ENCODE results near the gene IFI30. TPM values are rescaled to one million over a fixed set of nuclear protein-coding genes. Genes with fewer than 3 reads are reported as not detected.

The IFI30 gene
- total RNA-seq (ENCODE audit: low replicate concordance) = 6.1 and 16.7 TPM in 2 replicates

DNA sequence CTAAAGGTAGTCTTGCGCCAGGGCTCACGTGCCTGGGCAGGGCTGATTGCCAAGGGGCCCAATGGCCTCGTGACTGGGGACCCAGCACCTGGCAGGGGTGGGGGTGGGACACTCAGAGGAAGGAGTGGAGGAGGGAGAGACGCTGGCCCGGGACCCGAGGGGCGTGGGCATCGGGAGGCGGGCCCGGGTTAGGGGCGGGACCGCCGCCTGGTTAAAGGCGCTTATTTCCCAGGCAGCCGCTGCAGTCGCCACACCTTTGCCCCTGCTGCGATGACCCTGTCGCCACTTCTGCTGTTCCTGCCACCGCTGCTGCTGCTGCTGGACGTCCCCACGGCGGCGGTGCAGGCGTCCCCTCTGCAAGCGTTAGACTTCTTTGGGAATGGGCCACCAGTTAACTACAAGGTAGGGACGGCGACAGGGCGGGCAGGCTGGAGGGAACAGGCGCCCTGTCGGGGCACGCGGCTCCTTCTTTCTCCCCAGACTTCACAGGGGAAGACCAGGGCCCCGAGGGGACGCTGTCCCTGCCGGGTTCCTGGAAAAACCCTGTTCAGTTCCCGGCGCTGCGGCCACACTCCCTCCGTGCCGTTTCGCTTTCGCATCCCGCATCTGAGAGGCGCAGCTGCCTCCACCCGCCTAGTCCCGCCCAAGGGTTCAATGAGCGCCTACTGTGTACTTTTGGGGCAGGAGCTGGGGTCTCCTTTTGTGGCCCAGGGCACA, at the start of gene IFI30:
Gene IFI30, plus strand, starts transcription at position 242 of the 717 bp plus-strand sequence. Its CDS starts 29 bp downstream, at position 271.

DNA sequence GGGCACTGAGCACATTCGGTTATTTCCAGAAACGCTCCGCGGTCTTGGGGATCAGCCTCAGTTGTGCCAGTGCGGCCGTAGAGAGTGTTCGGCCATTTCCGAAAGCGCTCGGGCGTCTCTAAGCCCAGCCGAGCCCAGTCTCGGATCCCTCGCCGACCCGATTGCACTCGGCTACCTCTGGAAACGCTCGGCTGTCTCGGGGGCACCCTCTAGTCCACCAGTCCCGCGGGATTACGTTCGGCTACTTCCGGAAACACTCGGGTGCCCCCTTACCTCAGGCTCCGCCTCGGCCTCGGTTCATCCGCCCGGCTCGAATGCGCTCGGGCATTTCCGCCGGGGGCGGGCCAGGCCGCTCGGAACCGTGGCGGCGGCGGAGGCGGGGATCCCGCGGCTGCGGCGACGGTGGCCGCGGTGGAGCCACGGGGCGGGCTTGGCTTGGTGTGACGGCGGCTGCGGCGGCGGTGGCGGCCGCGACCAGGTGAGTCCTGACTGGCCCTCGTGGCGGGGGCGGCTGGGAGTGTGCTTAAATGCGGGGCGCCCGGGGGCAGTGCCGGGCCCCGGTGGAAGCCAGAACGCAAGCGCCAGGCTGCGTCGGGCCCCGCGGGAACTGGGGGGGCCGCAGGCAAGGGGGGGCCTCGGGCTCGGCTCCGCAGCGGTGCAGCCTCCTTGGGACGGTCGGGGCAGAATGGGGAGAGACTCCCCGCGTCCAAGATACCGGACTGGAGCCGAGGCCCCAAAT, 20.6 kb upstream of the IFI30 start, which contains the start of gene PIK3R2:
Gene PIK3R2, plus strand, starts transcription at position 347 of the 739 bp plus-strand sequence. CDS start 2,717 bp downstream, outside the sequence.

DNA sequence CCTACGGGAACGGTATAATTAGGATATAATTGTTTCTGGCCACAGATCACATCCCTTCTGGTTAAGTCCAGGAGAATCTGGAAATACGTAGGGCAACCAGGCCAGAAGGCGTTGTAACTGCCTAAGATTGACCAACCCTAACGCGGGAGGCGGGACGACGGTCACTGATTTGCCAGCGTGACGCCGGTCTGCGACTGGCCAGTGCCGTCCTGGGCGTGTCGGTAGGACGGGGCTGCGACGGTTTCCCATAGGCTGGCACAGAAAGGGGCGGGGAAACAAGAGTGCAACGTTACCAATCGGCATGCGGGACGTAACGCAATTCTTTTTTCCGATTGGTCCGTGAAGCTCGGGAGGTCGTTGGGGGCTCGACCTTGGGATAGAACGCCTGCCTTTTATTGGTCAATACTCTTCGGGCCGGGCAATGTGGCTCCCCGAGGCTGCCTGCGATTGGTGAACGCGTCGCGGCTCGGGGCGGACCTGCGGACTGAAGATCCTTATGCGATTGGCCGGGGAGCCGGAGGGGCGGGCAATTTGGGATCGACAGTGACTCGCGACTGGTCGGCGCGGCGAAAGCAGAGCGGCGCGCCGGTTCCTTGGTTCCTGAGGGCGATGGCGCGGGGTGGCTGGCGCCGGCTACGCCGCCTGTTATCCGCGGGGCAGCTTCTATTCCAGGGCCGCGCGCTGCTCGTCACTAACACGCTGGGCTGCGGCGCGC, 19.2 kb downstream of the IFI30 start, which contains the start of gene MPV17L2:
Gene MPV17L2, plus strand, starts transcription at position 546 of the 715 bp plus-strand sequence. Its CDS starts 64 bp downstream, at position 610.

DNA sequence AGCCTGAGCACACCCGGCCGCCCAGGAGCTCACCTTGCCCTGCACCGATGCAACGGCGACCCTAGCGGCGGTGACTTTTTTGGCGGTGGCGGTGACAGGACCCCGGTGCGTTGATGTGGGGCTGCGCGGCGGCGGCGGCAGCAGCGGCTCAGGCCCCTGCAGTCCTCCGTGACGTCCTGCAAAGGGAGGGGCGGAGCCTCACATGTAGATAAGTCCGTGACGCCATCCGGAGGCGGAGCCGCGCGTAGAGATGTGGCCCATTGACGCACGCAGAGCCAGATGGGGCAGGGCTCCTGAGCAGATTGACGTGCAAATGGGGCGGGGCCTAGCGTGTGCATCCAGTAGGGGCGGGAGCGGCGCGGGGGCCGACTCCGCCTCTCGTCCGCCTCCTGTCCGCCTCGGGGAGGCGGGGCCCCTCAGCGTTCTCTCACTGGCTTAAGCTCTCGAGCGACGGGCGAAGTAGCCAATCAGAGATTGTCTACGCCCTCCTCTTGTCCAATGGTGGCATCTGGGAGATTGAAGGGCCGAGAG, 30.3 kb downstream of the IFI30 start, which contains the start of gene RAB3A:
Gene RAB3A, minus strand, starts transcription at position 180 of the 531 bp plus-strand sequence. CDS start 1,302 bp downstream, outside the sequence.

DNA sequence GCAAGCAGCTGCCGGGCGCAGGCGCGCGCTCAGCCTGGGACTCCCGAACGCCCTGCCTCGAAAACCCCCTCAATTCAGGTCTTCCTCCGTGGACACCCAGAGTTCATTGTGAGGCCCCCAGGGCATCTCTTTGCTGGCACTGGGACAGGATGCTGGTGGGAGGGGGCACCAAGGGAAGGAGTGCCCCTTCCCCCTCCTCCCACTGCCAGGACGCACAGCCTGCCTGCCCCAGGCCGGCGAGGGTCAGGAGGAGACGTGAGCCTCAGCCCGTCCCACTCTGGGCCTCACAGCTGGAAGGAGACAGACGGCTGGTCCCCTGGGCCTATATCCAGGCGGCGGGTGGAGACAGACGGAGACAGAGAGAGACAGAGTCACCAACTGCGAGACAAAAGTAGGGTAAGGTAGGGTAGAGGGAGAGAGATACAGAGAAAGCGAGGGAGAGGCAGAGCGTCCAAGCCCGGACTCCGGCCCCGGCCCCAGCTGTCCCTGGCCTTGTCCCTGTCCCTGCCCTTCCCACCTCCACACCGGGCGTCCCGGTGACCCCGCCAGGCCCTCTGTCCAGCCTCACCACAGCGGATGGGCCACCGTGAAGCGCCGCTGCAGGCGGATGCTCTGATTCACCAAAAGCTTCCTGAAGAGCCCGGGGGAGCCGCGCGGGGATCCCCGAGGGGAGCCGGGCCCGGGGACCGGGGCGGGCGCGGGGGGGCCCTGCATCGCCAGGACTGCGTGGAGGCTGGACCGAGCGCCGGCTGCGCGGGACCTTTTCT, 52.3 kb downstream of the IFI30 start, which contains the start of gene PDE4C:
Gene PDE4C, minus strand, starts transcription at position 737 of the 767 bp plus-strand sequence. Its CDS starts 23 bp downstream, at position 714.

Other genes with a start within 250 kb of the IFI30 start
- 42.5 and 59.5 TPM in 2 replicates for gene CCDC124, start 240.8 kb upstream of the IFI30 start, total RNA-seq (ENCODE audit: low replicate concordance)
- gene KCNN1, start 206.7 kb upstream of the IFI30 start, total RNA-seq (ENCODE audit: low replicate concordance) = not detected in 2 replicates
- gene ARRDC2, start 165.6 kb upstream of the IFI30 start, total RNA-seq (ENCODE audit: low replicate concordance) = 4.2 and 5.9 TPM in 2 replicates
- gene IL12RB1, start 86.9 kb upstream of the IFI30 start, total RNA-seq (ENCODE audit: low replicate concordance) = 0.35 TPM in 1 of 2 replicates, not detected in the other
- gene MAST3, start 76.0 kb upstream of the IFI30 start, total RNA-seq (ENCODE audit: low replicate concordance) = 1.7 and 3.2 TPM in 2 replicates
- gene PIK3R2, start 20.6 kb upstream of the IFI30 start, total RNA-seq (ENCODE audit: low replicate concordance) = 6.9 and 8.5 TPM in 2 replicates
- gene MPV17L2, start 19.4 kb downstream of the IFI30 start, total RNA-seq (ENCODE audit: low replicate concordance) = 3.3 and 11.6 TPM in 2 replicates
- gene RAB3A, start 30.2 kb downstream of the IFI30 start, total RNA-seq (ENCODE audit: low replicate concordance) = 1.4 and 3.4 TPM in 2 replicates
- 1.6 and 2.1 TPM in 2 replicates for gene PDE4C, start 52.6 kb downstream of the IFI30 start, total RNA-seq (ENCODE audit: low replicate concordance)
- gene IQCN, start 100.6 kb downstream of the IFI30 start, total RNA-seq (ENCODE audit: low replicate concordance) = 0.23 and 1.3 TPM in 2 replicates
- 28.0 and 106 TPM in 2 replicates for gene JUND, start 107.8 kb downstream of the IFI30 start, total RNA-seq (ENCODE audit: low replicate concordance)
- 37.7 and 155 TPM in 2 replicates for gene LSM4, start 149.3 kb downstream of the IFI30 start, total RNA-seq (ENCODE audit: low replicate concordance)
- gene PGPEP1, start 166.8 kb downstream of the IFI30 start, total RNA-seq (ENCODE audit: low replicate concordance) = 37.3 and 90.9 TPM in 2 replicates
- 17.9 and 53.0 TPM in 2 replicates for gene GDF15, start 212.3 kb downstream of the IFI30 start, total RNA-seq (ENCODE audit: low replicate concordance)
- gene LRRC25, start 223.8 kb downstream of the IFI30 start, total RNA-seq (ENCODE audit: low replicate concordance) = under 0.01 TPM in 1 of 2 replicates, not detected in the other
- 36.4 and 41.5 TPM in 2 replicates for gene SSBP4, start 245.6 kb downstream of the IFI30 start, total RNA-seq (ENCODE audit: low replicate concordance)